SK-N-SH treated with all-trans-retinoic acid at 6 μM for 48 hours (cell line): ENCODE measurements around the gene NAGLU.

Source experiments
- ATAC-seq: fragments of 200-7000 bp; cut with Tn5 transposase; 3 replicates; pipeline ENCODE4 v1.9.1; 2020; ENCODE audit warnings: mild to moderate bottlenecking, moderate library complexity
- ARNTL ChIP-seq: fragments of 450-650 bp; formaldehyde crosslinking; IDR thresholded peaks from 2 replicates; pipeline ENCODE4 v1.5.0; 2020; ENCODE audit warnings: low read depth, mild to moderate bottlenecking, moderate library complexity, borderline replicate concordance
- BACH2 ChIP-seq: fragments of 250-450 bp; sonication (Bioruptor Pico); IDR thresholded peaks from 2 replicates; pipeline ENCODE4 v1.9.0; 2021; ENCODE audit warnings: mild to moderate bottlenecking, borderline replicate concordance
- CREB5 ChIP-seq: fragments of 250-450 bp; sonication (Bioruptor Pico); IDR thresholded peaks from 2 replicates; pipeline ENCODE4 v1.5.1; 2020; ENCODE audit warnings: low read depth, mild to moderate bottlenecking, moderate library complexity
- ESRRG ChIP-seq: fragments of 250-450 bp; sonication (Bioruptor Pico); IDR thresholded peaks from 2 replicates; pipeline ENCODE4 v1.6.1; 2021; ENCODE audit warnings: mild to moderate bottlenecking
- GLIS3 ChIP-seq: fragments of 250-450 bp; sonication (Bioruptor Pico); IDR thresholded peaks from 2 replicates; pipeline ENCODE4 v1.5.0; 2020; ENCODE audit warnings: mild to moderate bottlenecking, moderate library complexity
- ISL1 ChIP-seq: fragments of 250-450 bp; sonication (Bioruptor Pico); IDR thresholded peaks from 2 replicates; pipeline ENCODE4 v2.1.2; 2022; ENCODE audit warnings: mild to moderate bottlenecking, moderate library complexity
- OSR1 ChIP-seq: fragments of 250-450 bp; sonication (Bioruptor Pico); IDR thresholded peaks from 2 replicates; pipeline ENCODE4 v1.8.0; 2022; ENCODE audit warnings: moderate library complexity, mild to moderate bottlenecking, inconsistent platforms
- PPARA ChIP-seq: fragments of 250-450 bp; sonication (Bioruptor Pico); IDR thresholded peaks from 2 replicates; pipeline ENCODE4 v1.5.0; 2020; ENCODE audit warnings: mild to moderate bottlenecking, borderline replicate concordance
- RARB ChIP-seq: fragments of 250-450 bp; sonication (Bioruptor Pico); IDR thresholded peaks from 2 replicates; pipeline ENCODE4 v1.8.0; 2021; ENCODE audit warnings: mild to moderate bottlenecking, moderate library complexity
- SNAI2 ChIP-seq: fragments of 250-450 bp; sonication (Bioruptor Pico); IDR thresholded peaks from 2 replicates; pipeline ENCODE4 v1.5.0; 2020; ENCODE audit warnings: mild to moderate bottlenecking, moderate library complexity
- TCF4 ChIP-seq: fragments of 250-450 bp; sonication (Bioruptor Pico); IDR thresholded peaks from 2 replicates; pipeline ENCODE4 v1.8.0; 2021; ENCODE audit warnings: mild to moderate bottlenecking, moderate library complexity, borderline replicate concordance
- TOX ChIP-seq: fragments of 250-450 bp; sonication (Bioruptor Pico); IDR thresholded peaks from 2 replicates; pipeline ENCODE4 v1.8.0; 2021; ENCODE audit warnings: mild to moderate bottlenecking, moderate library complexity, borderline replicate concordance
- TSHZ2 ChIP-seq: fragments of 250-450 bp; sonication (Bioruptor Pico); IDR thresholded peaks from 2 replicates; pipeline ENCODE4 v1.5.0; 2020; ENCODE audit warnings: mild to moderate bottlenecking, moderate library complexity
- ZC3H10 ChIP-seq: fragments of 250-450 bp; sonication (Bioruptor Pico); IDR thresholded peaks from 2 replicates; pipeline ENCODE4 v1.5.1; 2021; ENCODE audit warnings: mild to moderate bottlenecking, moderate library complexity
- ZFP3 ChIP-seq: fragments of 250-450 bp; sonication (Bioruptor Pico); IDR thresholded peaks from 2 replicates; pipeline ENCODE4 v1.5.0; 2020; ENCODE audit warnings: mild to moderate bottlenecking, moderate library complexity
- ZFP30 ChIP-seq: fragments of 450-650 bp; formaldehyde crosslinking; IDR thresholded peaks from 2 replicates; pipeline ENCODE4 v1.5.0; 2022; ENCODE audit warnings: mild to moderate bottlenecking, moderate library complexity
- ZNF565 ChIP-seq: fragments of 450-650 bp; formaldehyde crosslinking; conservative IDR thresholded peaks from 2 replicates; pipeline ENCODE4 v1.5.0; 2020; ENCODE audit warnings: low read depth, mild to moderate bottlenecking, moderate library complexity
- ZNF70 ChIP-seq: fragments of 450-650 bp; formaldehyde crosslinking; IDR thresholded peaks from 2 replicates; pipeline ENCODE4 v1.5.0; 2020; ENCODE audit warnings: mild to moderate bottlenecking, moderate library complexity
- ZNF8 ChIP-seq: fragments of 450-650 bp; formaldehyde crosslinking; IDR thresholded peaks from 2 replicates; pipeline ENCODE4 v1.5.0; 2020; ENCODE audit warnings: mild to moderate bottlenecking, moderate library complexity
- TF ChIP-seq, protein P1 (sequence below): fragments of 250-450 bp; sonication (Bioruptor Pico); IDR thresholded peaks from 2 replicates; pipeline ENCODE4 v1.5.1; 2021; ENCODE audit warnings: mild to moderate bottlenecking, moderate library complexity
- TF ChIP-seq, protein P2 (sequence below): fragments of 250-450 bp; sonication (Bioruptor Pico); IDR thresholded peaks from 2 replicates; pipeline ENCODE4 v1.8.0; 2020; ENCODE audit warnings: mild to moderate bottlenecking, moderate library complexity, borderline replicate concordance
- TF ChIP-seq, protein P3 (sequence below): fragments of 250-450 bp; sonication (Bioruptor Pico); IDR thresholded peaks from 2 replicates; pipeline ENCODE4 v1.8.0; 2021; ENCODE audit warnings: low read depth, mild to moderate bottlenecking, moderate library complexity, borderline replicate concordance

The NAGLU gene

GRCh38 chr17:42568341-42569111 lies 32.5 kb downstream of the NAGLU start:
- no peak for ATAC-seq
- no peak for TF ChIP-seq ZNF8
- TF ChIP-seq, protein P1, sequence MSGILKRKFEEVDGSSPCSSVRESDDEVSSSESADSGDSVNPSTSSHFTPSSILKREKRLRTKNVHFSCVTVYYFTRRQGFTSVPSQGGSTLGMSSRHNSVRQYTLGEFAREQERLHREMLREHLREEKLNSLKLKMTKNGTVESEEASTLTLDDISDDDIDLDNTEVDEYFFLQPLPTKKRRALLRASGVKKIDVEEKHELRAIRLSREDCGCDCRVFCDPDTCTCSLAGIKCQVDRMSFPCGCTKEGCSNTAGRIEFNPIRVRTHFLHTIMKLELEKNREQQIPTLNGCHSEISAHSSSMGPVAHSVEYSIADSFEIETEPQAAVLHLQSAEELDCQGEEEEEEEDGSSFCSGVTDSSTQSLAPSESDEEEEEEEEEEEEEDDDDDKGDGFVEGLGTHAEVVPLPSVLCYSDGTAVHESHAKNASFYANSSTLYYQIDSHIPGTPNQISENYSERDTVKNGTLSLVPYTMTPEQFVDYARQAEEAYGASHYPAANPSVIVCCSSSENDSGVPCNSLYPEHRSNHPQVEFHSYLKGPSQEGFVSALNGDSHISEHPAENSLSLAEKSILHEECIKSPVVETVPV (CRISPR knock-in tag), result no peak
- no peak for TF ChIP-seq ESRRG (CRISPR knock-in tag)
- TF ChIP-seq ISL1 (CRISPR knock-in tag), result no peak
- no peak for TF ChIP-seq PPARA (CRISPR knock-in tag)
- TF ChIP-seq, protein P2, sequence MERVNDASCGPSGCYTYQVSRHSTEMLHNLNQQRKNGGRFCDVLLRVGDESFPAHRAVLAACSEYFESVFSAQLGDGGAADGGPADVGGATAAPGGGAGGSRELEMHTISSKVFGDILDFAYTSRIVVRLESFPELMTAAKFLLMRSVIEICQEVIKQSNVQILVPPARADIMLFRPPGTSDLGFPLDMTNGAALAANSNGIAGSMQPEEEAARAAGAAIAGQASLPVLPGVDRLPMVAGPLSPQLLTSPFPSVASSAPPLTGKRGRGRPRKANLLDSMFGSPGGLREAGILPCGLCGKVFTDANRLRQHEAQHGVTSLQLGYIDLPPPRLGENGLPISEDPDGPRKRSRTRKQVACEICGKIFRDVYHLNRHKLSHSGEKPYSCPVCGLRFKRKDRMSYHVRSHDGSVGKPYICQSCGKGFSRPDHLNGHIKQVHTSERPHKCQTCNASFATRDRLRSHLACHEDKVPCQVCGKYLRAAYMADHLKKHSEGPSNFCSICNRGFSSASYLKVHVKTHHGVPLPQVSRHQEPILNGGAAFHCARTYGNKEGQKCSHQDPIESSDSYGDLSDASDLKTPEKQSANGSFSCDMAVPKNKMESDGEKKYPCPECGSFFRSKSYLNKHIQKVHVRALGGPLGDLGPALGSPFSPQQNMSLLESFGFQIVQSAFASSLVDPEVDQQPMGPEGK (CRISPR knock-in tag), result no peak
- TF ChIP-seq OSR1 (CRISPR knock-in tag), result no peak
- TF ChIP-seq TOX (CRISPR knock-in tag), result no peak
- TF ChIP-seq TSHZ2 (CRISPR knock-in tag), result no peak
- no peak for TF ChIP-seq ZNF565 (CRISPR knock-in tag)
- TF ChIP-seq, protein P3, sequence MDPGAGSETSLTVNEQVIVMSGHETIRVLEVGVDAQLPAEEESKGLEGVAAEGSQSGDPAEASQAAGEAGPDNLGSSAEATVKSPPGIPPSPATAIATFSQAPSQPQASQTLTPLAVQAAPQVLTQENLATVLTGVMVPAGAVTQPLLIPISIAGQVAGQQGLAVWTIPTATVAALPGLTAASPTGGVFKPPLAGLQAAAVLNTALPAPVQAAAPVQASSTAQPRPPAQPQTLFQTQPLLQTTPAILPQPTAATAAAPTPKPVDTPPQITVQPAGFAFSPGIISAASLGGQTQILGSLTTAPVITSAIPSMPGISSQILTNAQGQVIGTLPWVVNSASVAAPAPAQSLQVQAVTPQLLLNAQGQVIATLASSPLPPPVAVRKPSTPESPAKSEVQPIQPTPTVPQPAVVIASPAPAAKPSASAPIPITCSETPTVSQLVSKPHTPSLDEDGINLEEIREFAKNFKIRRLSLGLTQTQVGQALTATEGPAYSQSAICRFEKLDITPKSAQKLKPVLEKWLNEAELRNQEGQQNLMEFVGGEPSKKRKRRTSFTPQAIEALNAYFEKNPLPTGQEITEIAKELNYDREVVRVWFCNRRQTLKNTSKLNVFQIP (CRISPR knock-in tag), result no peak
- no peak for TF ChIP-seq SNAI2 (CRISPR knock-in tag)
- TF ChIP-seq CREB5 (CRISPR knock-in tag), result no peak
- TF ChIP-seq RARB (CRISPR knock-in tag), result no peak
- TF ChIP-seq ZFP3 (CRISPR knock-in tag), result no peak
- TF ChIP-seq GLIS3, result no peak
- no peak for TF ChIP-seq TCF4 (CRISPR knock-in tag)

- ATAC-seq, result no peak
- TF ChIP-seq RARB (CRISPR knock-in tag) (no peak), SNAI2 (CRISPR knock-in tag) (no peak), ARNTL (CRISPR knock-in tag) (no peak), BACH2 (CRISPR knock-in tag) (no peak), ZFP3 (CRISPR knock-in tag) (no peak), TCF4 (CRISPR knock-in tag) (no peak), ZC3H10 (CRISPR knock-in tag) (no peak), ZFP30 (CRISPR knock-in tag) (no peak), ISL1 (CRISPR knock-in tag) (no peak), ZNF565 (CRISPR knock-in tag) (no peak), ZNF8 (no peak), PPARA (CRISPR knock-in tag) (no peak), OSR1 (CRISPR knock-in tag) (no peak), ZNF70 (CRISPR knock-in tag) (no peak)
- TF ChIP-seq, protein P2 (CRISPR knock-in tag), result no peak
- TF ChIP-seq, protein P3 (CRISPR knock-in tag), result no peak
- TF ChIP-seq, protein P1 (CRISPR knock-in tag), result no peak
- TF ChIP-seq, all 23 proteins: peak for 0
These were observed 35.6 kb downstream of the NAGLU start for GRCh38 chr17:42571435-42572225.
